Measurements from ENCODE around the gene RAVER1.
A peak's percentile ranks its signal among the peaks of the same experiment; 100 is the strongest.

Gene RAVER1

GRCh38 chr19:10292206-10292788 is 41.0 kb downstream of the RAVER1 start:
- peak overlapping the region; percentile 46 for H3K4me3 ChIP-seq (ENCODE audit: low read depth, low read length)
- no peak for DNase-seq (ENCODE audit: low read depth)
- TF ChIP-seq CTCF (IDR thresholded peaks at IDR 0.05; ENCODE audit: control insufficient read depth, extremely low read depth, insufficient read depth) = no peak

GRCh38 chr19:10291554-10292205 is 41.6 kb downstream of the RAVER1 start:
- no peak for TF ChIP-seq CTCF (IDR thresholded peaks at IDR 0.05; ENCODE audit: control insufficient read depth, extremely low read depth, insufficient read depth)
- peak overlapping the region; percentile 46 for H3K4me3 ChIP-seq (ENCODE audit: low read depth, low read length)
- DNase-seq (ENCODE audit: low read depth) = no peak

GRCh38 chr19:10290876-10291553 is 42.3 kb downstream of the RAVER1 start:
- no peak for TF ChIP-seq CTCF (IDR thresholded peaks at IDR 0.05; ENCODE audit: control insufficient read depth, extremely low read depth, insufficient read depth)
- DNase-seq (ENCODE audit: low read depth) = no peak
- peak overlapping the region; percentile 46 for H3K4me3 ChIP-seq (ENCODE audit: low read depth, low read length)

- no peak for DNase-seq (ENCODE audit: low read depth)
- no peak for TF ChIP-seq CTCF (IDR thresholded peaks at IDR 0.05; ENCODE audit: control insufficient read depth, extremely low read depth, insufficient read depth)
- H3K4me3 ChIP-seq (ENCODE audit: low read depth, low read length) = peak overlapping the region; percentile 46; the same call in 1 of the 2 replicates
Measured at GRCh38 chr19:10290357-10290875, 42.9 kb downstream of the RAVER1 start.

GRCh38 chr19:10289836-10290356 is 43.4 kb downstream of the RAVER1 start, which contains the start of gene ICAM5:
Gene ICAM5, plus strand, starts transcription at chr19:10289952. Its CDS starts 92 bp downstream, at chr19:10290044.
- TF ChIP-seq CTCF (IDR thresholded peaks at IDR 0.05; ENCODE audit: control insufficient read depth, extremely low read depth, insufficient read depth) = no peak
- peak within 1 kb of the TSS; percentile 46 for H3K4me3 ChIP-seq (ENCODE audit: low read depth, low read length)
- DNase-seq (ENCODE audit: low read depth) = no peak

- DNase-seq (ENCODE audit: low read depth) = no peak
- no peak for TF ChIP-seq CTCF (IDR thresholded peaks at IDR 0.05; ENCODE audit: control insufficient read depth, extremely low read depth, insufficient read depth)
- peak overlapping the region; percentile 37 for H3K4me3 ChIP-seq (ENCODE audit: low read depth, low read length)
Measured at GRCh38 chr19:10289167-10289835, 44.0 kb downstream of the RAVER1 start.
